Measurements from ENCODE around the gene LRCH1.
"Not testable (repeated sequence)": the region's sequence is repeated elsewhere in the genome, so short reads cannot be mapped to it uniquely, and the experiment has no call there.

LRCH1 gene, protein sequence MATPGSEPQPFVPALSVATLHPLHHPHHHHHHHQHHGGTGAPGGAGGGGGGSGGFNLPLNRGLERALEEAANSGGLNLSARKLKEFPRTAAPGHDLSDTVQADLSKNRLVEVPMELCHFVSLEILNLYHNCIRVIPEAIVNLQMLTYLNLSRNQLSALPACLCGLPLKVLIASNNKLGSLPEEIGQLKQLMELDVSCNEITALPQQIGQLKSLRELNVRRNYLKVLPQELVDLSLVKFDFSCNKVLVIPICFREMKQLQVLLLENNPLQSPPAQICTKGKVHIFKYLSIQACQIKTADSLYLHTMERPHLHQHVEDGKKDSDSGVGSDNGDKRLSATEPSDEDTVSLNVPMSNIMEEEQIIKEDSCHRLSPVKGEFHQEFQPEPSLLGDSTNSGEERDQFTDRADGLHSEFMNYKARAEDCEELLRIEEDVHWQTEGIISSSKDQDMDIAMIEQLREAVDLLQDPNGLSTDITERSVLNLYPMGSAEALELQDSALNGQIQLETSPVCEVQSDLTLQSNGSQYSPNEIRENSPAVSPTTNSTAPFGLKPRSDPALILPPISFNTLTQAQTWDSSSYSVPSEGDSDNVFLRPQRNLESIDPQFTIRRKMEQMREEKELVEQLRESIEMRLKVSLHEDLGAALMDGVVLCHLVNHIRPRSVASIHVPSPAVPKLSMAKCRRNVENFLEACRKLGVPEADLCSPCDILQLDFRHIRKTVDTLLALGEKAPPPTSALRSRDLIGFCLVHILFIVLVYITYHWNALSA

GRCh38 chr13:46552889-46553520, at the start of gene LRCH1:
Gene LRCH1, plus strand, starts transcription at chr13:46553170. Its CDS starts 227 bp downstream, at chr13:46553397.
- DNase-seq (ENCODE audit: low spot score): peak; percentile 88

DNA sequence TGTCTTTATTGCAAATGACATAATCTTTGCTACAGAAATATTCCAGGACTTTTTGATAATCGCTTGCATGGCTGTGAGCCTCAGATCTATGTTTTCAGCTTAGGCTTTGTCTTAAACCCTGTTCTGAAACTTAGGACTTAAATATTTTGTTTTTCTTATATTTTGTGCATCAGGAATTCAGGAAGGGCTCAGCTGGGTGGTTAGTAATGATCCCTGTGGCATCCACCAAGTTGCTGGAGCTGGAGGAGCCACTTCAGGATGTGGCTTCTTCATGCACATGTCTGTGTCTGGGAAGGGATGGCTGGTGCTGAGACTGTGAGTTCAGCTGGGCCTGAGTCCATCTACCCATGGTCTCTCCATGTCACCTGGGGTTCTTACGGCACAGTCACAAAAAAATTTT, 48.9 kb upstream of the LRCH1 start:
- DNase-seq (ENCODE audit: low spot score): no peak

DNA sequence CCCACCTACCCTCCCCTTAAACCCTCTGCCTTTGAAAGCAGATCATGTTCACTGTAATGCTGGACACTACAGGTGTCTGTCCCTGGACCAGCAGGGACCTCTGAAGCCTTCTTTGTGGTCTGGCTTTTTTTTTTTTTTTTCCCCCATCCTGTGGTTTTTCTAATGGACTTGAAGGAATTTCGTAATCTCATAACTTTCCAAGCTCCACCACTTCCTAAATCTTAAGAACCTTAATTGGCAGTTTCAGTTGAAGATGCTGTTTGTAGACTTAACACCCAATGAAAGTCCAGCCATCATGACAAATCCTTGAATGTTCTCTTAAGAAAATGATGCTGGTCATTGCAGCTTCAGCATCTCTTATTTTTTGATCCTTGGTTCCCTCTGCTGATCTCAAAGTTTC, 45.0 kb upstream of the LRCH1 start:
- no peak for DNase-seq (ENCODE audit: low spot score)

DNA sequence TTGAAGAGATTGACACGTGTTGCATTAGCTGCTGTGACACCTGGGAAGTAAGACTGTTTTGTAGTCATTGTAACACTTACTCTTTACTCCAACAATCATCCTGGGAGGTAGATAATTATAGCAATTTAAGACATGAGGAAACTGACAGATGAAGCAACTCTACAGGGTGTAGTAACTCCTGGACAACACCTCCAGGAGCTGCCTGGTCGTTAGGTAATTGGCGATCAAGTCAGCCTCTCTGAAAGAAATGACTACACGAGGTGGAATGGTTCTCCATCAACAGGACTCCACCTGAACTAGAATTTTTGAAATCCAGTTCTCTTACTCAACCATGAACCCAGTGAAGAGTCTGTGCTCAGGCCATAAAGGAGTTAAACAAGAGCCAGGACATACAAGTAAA, 43.0 kb upstream of the LRCH1 start:
- no peak for DNase-seq (ENCODE audit: low spot score)

DNA sequence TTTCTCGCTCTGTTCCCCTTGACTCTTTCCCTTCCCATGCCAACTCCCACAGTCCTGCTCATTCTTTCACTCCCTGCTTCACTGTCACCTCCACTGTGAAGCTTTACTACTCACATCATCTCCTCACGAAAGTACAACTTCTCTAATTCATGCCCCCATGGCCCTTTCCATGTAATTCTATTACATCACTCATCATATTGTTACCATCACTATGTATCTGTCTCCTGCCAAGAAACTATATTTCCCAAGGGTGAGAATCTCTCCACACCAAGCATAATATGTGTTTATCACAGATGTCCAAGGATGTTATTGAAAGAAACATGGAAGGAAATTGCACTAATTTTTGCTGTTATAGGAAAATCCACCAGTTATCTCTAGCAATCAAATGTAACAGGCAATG, 37.2 kb upstream of the LRCH1 start:
- DNase-seq (ENCODE audit: low spot score): no peak

GRCh38 chr13:46516599-46517338, 36.2 kb upstream of the LRCH1 start:
- DNase-seq (ENCODE audit: low spot score): peak; percentile 29

- DNase-seq (ENCODE audit: low spot score): not testable (repeated sequence)
These were observed 35.2 kb upstream of the LRCH1 start for GRCh38 chr13:46517748-46518147.

- DNase-seq (ENCODE audit: low spot score): no peak
These were observed 33.8 kb upstream of the LRCH1 start for GRCh38 chr13:46519182-46519581.

DNA sequence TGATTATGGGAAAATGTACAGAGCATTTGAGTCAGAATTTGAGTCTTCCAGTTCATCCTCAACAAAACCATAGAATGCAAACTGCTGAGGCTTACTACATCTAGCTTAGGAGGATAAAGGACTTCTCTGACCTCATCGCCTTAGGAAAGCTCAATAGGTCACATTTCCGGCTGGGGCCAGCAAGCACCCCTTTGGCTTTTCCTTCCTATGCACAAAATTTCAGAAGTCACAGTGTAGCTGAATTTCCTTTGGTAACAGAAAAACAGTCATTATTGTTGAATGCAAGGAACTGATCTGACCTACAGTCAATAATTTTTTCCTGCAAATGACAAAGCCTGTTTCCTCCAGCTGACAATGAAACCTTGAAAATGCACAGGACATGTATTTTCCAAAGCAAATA, 32.8 kb upstream of the LRCH1 start:
- DNase-seq (ENCODE audit: low spot score): no peak

DNA sequence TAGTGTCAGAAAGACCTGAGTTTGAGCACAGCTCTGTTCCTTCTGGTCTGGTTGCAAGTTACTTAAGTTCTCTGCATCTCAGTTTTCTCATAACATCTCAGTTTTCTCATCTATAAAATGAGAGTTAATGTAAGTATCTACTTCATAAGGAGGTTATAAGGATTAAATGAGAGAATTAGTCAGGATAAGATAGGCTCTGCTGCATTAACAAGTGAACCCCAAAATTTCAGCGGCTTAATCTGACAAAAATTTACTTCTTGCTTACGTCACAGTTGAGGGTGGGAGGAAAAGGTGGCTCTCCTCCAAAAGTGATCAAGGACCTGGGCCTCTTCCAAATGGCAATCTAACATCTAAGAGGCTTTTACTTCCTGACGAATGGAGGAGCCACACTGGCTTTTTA, 31.5 kb upstream of the LRCH1 start:
- no peak for DNase-seq (ENCODE audit: low spot score)

- no peak for DNase-seq (ENCODE audit: low spot score)
These were observed 30.8 kb upstream of the LRCH1 start for GRCh38 chr13:46521921-46522747.

- no peak for DNase-seq (ENCODE audit: low spot score)
These were observed 30.3 kb upstream of the LRCH1 start for GRCh38 chr13:46522748-46523030.

- no peak for DNase-seq (ENCODE audit: low spot score)
These were observed 28.8 kb upstream of the LRCH1 start for GRCh38 chr13:46523972-46524752.

- DNase-seq (ENCODE audit: low spot score): no peak
These were observed 26.8 kb upstream of the LRCH1 start for GRCh38 chr13:46526100-46526735.

- DNase-seq (ENCODE audit: low spot score): no peak
These were observed 26.2 kb upstream of the LRCH1 start for GRCh38 chr13:46526740-46527139.

DNA sequence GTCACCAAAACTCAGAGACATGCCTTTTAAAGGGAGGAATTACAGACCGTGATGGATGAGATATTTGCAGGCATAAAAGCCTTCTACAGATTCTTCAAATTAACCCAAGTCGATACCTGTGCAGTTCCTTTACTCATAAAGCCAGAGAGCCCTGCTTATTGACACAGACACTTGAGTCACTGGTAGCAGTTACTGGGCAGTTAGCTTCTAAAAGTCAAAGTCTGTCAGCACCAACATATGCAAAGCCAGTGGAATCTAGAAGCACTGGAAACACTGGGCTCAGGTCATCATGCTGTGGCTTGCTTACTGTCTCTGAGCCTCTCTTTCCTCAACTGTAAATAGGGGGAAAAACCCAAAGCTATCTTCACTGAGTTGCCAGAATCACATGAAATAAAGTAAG, 25.7 kb upstream of the LRCH1 start:
- no peak for DNase-seq (ENCODE audit: low spot score)

DNA sequence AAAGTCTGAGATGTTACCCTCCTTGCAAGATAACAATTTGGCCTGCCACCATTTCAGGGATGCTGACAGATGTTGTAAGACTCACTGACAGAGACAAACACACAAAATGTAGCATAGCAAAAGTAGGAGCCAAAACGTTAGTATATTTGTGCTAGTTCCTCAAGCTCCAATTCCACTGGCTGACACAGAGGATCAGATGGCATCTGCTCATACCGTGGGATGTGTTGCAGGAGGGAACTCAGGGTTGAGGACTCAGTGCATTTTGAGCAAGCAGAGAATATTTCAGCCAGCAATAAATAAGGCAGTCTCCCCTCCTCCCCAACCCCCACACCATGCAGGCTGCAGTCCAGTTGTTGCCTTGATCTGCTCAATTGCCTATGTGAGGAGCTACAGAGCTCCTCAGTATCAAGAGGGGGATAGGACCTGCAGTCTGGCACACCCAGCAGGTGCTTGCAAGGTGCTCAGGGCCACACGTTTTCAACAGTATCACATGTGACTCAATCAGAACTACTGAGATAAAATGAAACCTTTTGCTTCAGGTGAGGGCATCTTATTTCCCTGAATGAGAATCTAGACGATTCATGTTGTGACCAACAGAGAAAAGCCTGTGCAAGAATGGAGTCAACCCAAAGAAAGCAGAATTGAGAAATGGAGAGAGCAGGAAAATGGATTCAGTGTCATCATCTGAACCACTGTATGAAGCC, 23.6 kb upstream of the LRCH1 start:
- DNase-seq (ENCODE audit: low spot score): no peak

GRCh38 chr13:46530084-46530935, 22.7 kb upstream of the LRCH1 start:
- DNase-seq (ENCODE audit: low spot score): no peak

- DNase-seq (ENCODE audit: low spot score): no peak
These were observed 21.0 kb upstream of the LRCH1 start for GRCh38 chr13:46531953-46532352.
